DND-41 (cell line): ENCODE data around the gene HMCN2.

Experiments
- ATAC-seq: fragments of 200-7000 bp; cut with Tn5 transposase; 3 replicates; pipeline ENCODE4 v1.9.1; 2021; ENCODE audit warnings: low read depth; ENCODE audit not compliant: insufficient read depth
- DNase-seq: peaks from one replicate; pipeline ENCODE4 v3.0.0-alpha.2; 2020
- H2AFZ ChIP-seq: 2 replicates; pipeline ENCODE4 v1.6.0; 2012; ENCODE audit warnings: low read depth, low read length
- H3K27ac ChIP-seq: 2 replicates; pipeline ENCODE4 v1.5.1; 2012; ENCODE audit warnings: low read length, inconsistent platforms
- H3K27me3 ChIP-seq: fragments of 200-600 bp; sonication (generic); 2 replicates; pipeline ENCODE4 v1.6.0; 2012; ENCODE audit warnings: low read length, mild to moderate bottlenecking, inconsistent platforms; ENCODE audit not compliant: insufficient read depth, poor library complexity
- H3K36me3 ChIP-seq: 2 replicates; pipeline ENCODE4 v1.5.1; 2012; ENCODE audit warnings: low read length, inconsistent platforms; ENCODE audit not compliant: insufficient read depth
- H3K4me1 ChIP-seq: 2 replicates; pipeline ENCODE4 v1.5.1; 2012; ENCODE audit warnings: mild to moderate bottlenecking, low read length; ENCODE audit not compliant: insufficient read depth
- H3K4me2 ChIP-seq: 2 replicates; pipeline ENCODE4 v1.6.0; 2012; ENCODE audit warnings: mild to moderate bottlenecking, moderate library complexity, low read length, inconsistent platforms; ENCODE audit not compliant: insufficient read depth
- H3K4me3 ChIP-seq, 2 experiments: fragments of 200-600 bp in 1 of 2; shearing (Covaris generic) in 1 of 2; 2 replicates each; pipeline ENCODE4 v1.5.1; 2012 to 2016; ENCODE audit warnings: inconsistent platforms in 2 of 2, low read length in 2 of 2, mild to moderate bottlenecking in 2 of 2, low read depth in 1 of 2, moderate library complexity in 1 of 2
- H3K79me2 ChIP-seq: 2 replicates; pipeline ENCODE4 v1.6.0; 2012; ENCODE audit warnings: low read length, inconsistent platforms; ENCODE audit not compliant: insufficient read depth
- H3K9ac ChIP-seq: 2 replicates; pipeline ENCODE4 v1.6.0; 2012; ENCODE audit warnings: low read depth, mild to moderate bottlenecking, inconsistent platforms, low read length, moderate library complexity
- H3K9me3 ChIP-seq: 2 replicates; pipeline ENCODE4 v1.5.1; 2012; ENCODE audit warnings: low read length, moderate library complexity, mild to moderate bottlenecking, inconsistent platforms; ENCODE audit not compliant: insufficient read depth, severe bottlenecking
- H4K20me1 ChIP-seq: 2 replicates; pipeline ENCODE4 v1.6.0; 2012; ENCODE audit warnings: low read length; ENCODE audit not compliant: insufficient read depth
- CTCF ChIP-seq: IDR thresholded peaks from 2 replicates; pipeline ENCODE4 v1.5.1; 2012; ENCODE audit warnings: borderline replicate concordance, low read length, moderate library complexity, mild to moderate bottlenecking; ENCODE audit not compliant: poor library complexity, severe bottlenecking; ENCODE audit errors: extremely low read depth
- EZH2 ChIP-seq: IDR thresholded peaks from 3 replicates; pipeline ENCODE4 v1.6.1; 2012; ENCODE audit warnings: borderline replicate concordance, low read depth, mild to moderate bottlenecking, moderate library complexity, low read length, inconsistent platforms; ENCODE audit not compliant: severe bottlenecking

HMCN2 gene

GRCh38 chr9:130382636-130383349 is 117.2 kb downstream of the HMCN2 start:
- Histone ChIP-seq H3K4me3 (no peak overlapping the region), H3K27me3 (no peaks in the 10 kb centered on the region), H3K9me3 (no peaks in the 10 kb centered on the region), H4K20me1 (no peaks in the 10 kb centered on the region), H3K4me1 (no peaks in the 10 kb centered on the region), H3K27ac (no peak overlapping the region), H3K36me3 (no peaks in the 10 kb centered on the region), H3K79me2 (no peaks in the 10 kb centered on the region), H3K4me2 (no peak overlapping the region), H3K9ac (no peak overlapping the region), H2AFZ (no peak overlapping the region)
- ATAC-seq (no peak), DNase-seq (no peak)
- no peak for TF ChIP-seq CTCF
- TF ChIP-seq EZH2, result no peak

- H2AFZ ChIP-seq, result no peak overlapping the region
- TF ChIP-seq EZH2, result no peak
- TF ChIP-seq CTCF, result no peak
- H4K20me1 ChIP-seq, result no peaks in the 10 kb centered on the region
- DNase-seq, result no peak
- H3K27me3 ChIP-seq, result no peaks in the 10 kb centered on the region
- no peak overlapping the region for H3K4me3 ChIP-seq
- H3K79me2 ChIP-seq, result no peaks in the 10 kb centered on the region
- no peaks in the 10 kb centered on the region for H3K9me3 ChIP-seq
- no peak overlapping the region for H3K9ac ChIP-seq
- no peaks in the 10 kb centered on the region for H3K36me3 ChIP-seq
- ATAC-seq, result no peak
- H3K4me2 ChIP-seq, result no peak overlapping the region
- H3K27ac ChIP-seq, result no peak overlapping the region
- H3K4me1 ChIP-seq, result no peaks in the 10 kb centered on the region
Measured at GRCh38 chr9:130383350-130383715, 117.8 kb downstream of the HMCN2 start.

GRCh38 chr9:130383979-130384676 is 118.6 kb downstream of the HMCN2 start:
- H2AFZ ChIP-seq, result no peak overlapping the region
- no peak for ATAC-seq

More at GRCh38 chr9:130383979-130384676, 118.6 kb downstream of the HMCN2 start:
- Histone ChIP-seq H3K9ac (no peak overlapping the region), H3K36me3 (no peaks in the 10 kb centered on the region), H4K20me1 (no peaks in the 10 kb centered on the region), H3K4me3 (no peak overlapping the region), H3K4me1 (no peaks in the 10 kb centered on the region), H3K27ac (no peak overlapping the region), H3K27me3 (no peaks in the 10 kb centered on the region), H3K79me2 (no peaks in the 10 kb centered on the region), H3K4me2 (no peak overlapping the region), H3K9me3 (no peaks in the 10 kb centered on the region)
- TF ChIP-seq EZH2 (no peak), CTCF (no peak)
- DNase-seq, result no peak
